NCI-H82 (cell line): Measurements from ENCODE around the gene KRT76.

Experiments used
- DNase-seq: peaks from one replicate; lab custom pipeline; 2025; lab: John Stamatoyannopoulos, UW

Gene KRT76

DNA sequence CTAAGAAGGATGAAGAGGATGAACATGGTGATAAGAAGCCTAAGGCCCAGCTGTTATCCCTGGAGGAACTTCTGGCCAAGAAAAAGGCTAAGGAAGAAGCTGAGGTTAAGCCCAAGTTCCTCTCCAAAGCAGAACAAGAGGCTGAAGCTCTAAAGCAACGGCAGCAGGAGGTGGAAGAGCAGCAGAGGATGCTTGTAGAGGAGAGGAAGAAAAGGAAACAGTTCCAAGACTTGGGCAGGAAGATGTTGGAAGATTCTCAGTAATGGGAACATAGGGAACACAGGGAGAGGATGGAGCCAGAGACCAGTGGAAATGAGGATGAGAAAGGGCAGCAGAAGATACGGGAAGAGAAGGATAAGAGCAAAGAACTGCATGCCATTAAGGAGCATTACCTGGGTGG, 46.4 kb downstream of the KRT76 start:
- DNase-seq, result no peak

DNA sequence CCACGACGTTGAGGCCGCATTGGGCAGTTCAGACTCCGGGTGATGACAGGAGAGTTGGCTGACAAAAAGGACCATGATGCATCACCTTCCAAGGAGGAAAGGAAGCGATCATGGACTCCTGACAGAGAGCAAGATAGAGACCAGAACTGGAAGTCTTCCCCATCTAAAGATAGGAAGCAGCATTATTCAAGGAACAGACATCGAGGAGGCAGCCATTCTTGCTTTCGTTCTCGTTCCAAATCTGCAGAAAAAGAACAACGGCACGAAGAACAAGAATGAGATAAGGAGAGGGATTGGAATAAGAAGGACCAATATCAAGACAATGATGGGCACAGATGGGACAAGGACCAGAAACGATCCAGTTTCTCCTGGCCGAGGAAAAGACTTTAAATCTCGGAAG, 46.8 kb downstream of the KRT76 start:
- no peak for DNase-seq

DNA sequence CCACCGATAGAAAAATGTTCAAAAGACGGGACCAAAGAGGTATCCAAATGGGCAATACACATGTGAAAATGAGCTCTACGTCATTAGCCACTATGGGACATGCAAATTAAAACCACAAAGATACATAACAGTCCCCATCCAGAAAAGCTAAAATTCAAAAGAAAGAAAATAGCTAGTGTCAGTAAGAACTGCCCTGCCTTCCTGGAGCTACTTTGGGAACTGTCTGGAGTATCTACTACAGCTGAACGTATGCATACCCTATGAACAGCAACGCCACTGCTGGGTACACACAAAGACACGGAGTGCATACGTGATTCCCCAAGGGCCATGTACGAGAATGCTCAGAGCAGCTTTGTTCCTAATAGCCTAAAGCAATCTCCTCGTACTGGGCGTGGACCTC, 48.0 kb downstream of the KRT76 start:
- DNase-seq, result no peak

DNA sequence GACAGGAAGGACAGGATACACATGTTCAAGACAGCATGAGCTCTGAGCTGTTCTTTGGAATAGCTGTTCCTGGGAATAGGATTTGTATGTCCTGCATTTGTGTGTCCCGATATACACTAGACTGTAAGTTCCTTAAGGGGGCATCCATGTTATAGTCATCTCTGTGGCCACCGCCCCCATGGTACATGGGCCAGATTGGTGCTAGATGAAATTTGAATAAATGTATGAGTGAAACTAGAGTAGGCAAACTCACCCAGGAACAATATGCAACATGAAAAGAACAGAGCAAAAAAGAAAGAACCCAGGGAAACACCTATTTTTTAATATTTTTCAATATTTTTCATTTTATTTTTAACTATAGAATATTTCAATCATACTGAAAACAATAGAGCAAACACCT, 48.8 kb downstream of the KRT76 start:
- no peak for DNase-seq

DNA sequence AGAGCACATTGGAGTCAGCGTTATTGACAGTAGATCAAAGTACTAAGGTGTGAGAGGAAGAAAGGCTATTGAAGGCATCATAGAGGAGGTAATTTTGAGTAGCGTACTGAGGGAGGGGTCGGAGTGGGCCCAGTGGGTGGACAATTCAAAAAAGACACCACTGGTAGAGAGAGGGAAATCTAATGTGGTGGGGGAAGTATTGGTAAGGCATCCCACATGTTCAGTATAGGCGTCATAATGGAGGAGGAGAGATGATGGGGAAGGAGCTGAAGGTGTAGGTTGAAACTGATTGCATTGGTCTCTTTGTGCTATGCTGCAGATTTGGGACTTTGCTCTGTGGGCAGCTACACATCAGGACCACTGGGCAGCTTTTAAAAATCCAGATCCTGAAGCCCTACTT, 50.1 kb downstream of the KRT76 start:
- DNase-seq, result no peak

DNA sequence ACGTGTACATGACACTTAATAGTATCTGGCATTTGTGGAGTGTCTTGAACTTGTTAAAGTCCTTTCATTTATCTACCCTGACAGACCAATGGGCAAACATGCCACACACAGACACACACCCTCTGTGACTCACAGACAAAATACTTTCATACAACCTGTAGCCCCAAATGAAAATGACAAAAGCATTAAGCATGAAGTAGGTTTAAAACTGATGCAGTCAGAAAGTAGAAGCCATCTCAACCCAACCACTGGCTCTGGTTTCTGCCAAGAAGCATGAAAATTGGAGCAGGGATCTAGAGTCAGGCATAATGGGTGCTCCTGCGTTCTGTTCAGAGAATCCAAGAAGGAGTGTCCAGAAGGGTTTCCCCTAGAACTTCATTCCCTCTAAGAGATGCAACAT, 50.7 kb downstream of the KRT76 start:
- DNase-seq, result no peak

DNA sequence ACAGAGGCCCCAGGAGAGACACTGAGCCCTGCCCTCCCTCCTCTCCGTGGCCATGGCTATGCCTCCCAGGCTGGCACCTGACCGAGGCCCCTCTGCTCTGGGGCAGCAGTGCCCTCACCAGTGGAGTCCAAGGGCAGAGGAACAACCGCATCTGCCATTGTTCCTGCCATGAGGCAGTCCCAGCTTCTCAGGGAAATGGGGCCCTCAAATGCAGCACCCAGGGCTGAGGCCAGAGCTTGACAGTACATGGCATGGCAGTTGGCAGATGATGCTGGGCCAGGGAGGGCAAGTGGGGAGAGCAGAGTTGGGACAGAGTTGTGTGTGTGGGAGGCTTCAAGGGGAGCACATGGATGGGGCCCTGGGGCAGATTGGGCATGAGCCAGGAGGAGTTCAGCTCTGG, 52.8 kb downstream of the KRT76 start:
- no peak for DNase-seq

DNA sequence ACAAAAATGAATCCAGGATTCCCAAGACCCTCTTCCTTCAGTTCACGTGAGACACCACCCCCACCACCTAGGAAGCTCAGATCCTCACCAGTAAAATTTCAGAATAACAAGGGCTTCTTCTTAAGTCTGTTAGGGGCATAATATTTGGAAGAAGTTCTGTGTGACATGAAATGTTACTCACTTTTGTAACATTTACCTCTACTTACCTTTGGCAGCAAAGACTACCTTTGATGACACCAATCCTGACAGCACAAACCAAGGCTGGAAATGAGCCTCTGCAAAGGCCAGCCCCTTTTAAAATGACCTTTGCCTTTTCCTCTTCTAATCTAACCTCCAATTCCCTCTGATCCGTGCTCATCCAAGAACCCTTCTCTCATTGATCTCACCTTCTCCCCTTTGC, 54.5 kb downstream of the KRT76 start:
- DNase-seq, result no peak

DNA sequence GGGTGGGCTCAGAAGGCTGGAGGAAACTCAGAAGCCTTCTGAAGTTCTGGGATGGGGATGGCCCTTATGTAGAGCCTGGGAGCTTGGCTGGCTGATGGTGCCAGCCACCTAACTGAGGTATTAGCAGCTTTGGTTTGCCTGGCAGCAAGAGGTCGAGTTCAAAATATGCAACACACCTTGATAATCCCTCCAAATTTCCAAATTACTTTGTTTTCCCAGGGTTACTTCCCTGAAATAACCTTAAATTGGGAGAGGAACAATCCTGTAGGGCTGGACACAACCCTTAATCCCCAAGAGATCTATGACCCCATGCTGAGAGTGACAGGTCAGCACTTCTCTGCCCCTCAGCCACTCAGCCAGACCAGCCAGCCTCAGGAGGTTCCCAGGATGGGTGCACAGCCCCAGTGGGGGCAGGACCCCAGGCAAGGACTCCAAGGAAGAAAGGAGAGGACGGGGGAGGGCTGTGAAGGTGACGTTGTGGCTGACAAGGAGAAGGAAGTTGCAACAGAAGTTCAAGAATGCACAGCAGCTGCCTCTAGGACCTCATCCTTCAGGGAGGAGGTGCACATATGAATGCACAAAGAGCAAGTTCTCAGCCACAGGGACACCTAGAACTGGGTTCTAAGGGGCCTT, 55.2 kb downstream of the KRT76 start:
- DNase-seq, result no peak

DNA sequence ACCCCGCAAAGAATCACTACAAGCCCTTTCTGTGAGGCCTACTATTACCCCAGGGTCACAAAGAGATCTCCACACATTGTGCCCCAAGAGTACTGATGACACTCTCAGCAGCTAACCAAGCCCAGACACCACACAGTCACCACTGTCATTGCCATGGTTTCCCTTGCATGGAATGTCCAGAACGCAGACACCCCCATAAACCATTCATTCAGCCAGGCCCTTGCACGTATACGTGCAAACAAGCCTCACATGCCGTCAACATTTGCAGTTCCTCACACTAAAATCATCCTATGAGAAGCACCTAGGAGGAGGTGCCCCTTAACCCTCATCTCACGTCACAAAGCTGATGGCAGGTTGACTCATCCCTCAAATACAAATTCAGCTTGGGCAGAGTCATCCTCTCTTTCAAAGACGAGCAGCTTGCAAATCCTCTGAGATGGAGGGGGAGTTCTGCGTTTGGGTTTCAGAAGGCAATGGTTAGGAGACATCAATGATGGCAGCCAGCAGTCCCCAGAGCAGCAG, 56.7 kb downstream of the KRT76 start:
- DNase-seq, result no peak
